Left ventricle myocardium superior (tissue), 1 donor: ENCODE data around the gene FOXN4. TPM values are rescaled to one million over a fixed set of nuclear protein-coding genes. Genes with fewer than 3 reads are reported as not detected.

ENCODE experiments used
- ATAC-seq: fragments of 200-7000 bp; cut with Tn5 transposase; one replicate; pipeline ENCODE4 v1.9.1; 2020; ENCODE audit warnings: mild to moderate bottlenecking, moderate library complexity
- DNase-seq: peaks from one replicate; pipeline ENCODE4 v3.0.0-alpha.2; 2020
- intact Hi-C: fragments of 100-400 bp; cut with micrococcal nuclease; formaldehyde crosslinking; loops from one replicate; pipeline ENCODE4 v1.11.0; 2022
- total RNA-seq: library from RNA; stranded (reverse); fragmentation: NEBNext Ultra II Directional; extraction: Animal tissue kit (Norgen Biotek cat#: 25700); gene quantifications from one replicate; pipeline ENCODE4 v1.2.1, GENCODE V29; 2021
- donor health status: DM: no; HTN: yes; CAD: no; lungs with severe emphysema.

Gene FOXN4
- total RNA-seq, 1 donor from 2014 or later, result not detected

DNA sequence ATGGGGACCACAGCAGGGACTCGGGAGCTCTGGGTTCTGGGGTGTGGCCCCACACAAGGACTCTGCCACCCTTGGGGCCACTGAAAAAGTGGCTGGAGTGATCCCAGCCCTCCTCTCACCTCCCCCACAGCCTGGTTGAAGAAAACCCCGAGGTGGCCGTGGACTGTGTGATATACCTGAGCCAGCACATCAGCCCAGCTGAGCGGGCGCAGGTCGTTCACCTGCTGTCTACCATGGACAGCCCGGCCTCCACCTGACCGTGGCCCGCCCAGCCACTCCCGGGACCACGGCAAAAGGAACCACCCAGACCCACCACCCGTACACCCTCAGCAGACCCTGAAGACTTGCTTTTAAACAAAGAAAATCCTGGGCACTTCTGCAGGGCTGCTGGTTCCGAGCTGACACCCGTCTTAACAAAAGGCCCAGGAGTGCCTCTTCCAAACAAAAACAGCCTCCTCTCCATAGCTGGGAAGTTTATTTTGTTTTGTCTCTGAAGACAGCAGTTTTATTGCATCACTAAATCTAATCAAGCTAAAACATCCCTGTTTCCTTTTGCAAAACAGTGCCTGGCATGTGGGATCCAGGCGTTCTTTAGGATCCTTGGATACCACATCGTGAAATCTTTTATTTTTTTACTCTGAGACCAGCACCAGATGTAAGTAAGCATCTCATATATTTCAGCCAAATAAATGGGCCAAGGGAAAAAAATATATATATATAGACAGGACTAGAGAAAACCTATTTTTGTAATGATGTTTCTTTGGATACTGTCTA lies 42.8 kb downstream of the FOXN4 start:
- ATAC-seq, result no peak
- no peak for DNase-seq
- intact Hi-C loops, result no loop called here

DNA sequence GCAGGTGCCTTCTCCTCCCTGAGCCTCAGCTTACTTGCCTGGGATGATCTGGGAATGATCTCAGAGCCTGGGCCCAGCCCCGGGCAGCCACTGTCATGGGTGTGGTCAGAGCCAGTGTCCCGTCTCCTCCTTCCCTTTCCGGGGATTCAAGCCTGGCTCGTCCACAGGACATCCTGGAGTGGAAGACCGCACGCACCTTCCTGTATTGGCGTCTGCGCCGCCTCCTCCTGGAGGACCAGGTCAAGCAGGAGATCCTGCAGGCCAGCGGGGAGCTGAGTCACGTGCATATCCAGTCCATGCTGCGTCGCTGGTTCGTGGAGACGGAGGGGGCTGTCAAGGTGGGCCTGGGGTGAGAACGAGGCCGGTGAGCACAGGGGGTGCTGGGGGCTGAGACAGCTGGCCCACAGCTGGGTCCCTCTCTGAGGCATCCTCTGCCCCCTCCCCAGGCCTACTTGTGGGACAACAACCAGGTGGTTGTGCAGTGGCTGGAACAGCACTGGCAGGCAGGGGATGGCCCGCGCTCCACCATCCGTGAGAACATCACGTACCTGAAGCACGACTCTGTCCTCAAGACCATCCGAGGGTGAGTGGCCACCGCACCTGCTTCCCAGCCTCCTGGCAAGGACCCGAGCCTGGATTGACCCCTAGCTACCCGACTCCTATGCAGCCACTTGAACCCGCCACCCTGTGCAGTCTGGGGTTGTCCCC lies 44.0 kb downstream of the FOXN4 start:
- DNase-seq (peak; percentile 47), ATAC-seq (peak; percentile 17)
- intact Hi-C loops, result loop anchor here (5.0 kb wide), 1 partner anchor 122 kb away; no protein-coding TSS in a partner anchor

DNA sequence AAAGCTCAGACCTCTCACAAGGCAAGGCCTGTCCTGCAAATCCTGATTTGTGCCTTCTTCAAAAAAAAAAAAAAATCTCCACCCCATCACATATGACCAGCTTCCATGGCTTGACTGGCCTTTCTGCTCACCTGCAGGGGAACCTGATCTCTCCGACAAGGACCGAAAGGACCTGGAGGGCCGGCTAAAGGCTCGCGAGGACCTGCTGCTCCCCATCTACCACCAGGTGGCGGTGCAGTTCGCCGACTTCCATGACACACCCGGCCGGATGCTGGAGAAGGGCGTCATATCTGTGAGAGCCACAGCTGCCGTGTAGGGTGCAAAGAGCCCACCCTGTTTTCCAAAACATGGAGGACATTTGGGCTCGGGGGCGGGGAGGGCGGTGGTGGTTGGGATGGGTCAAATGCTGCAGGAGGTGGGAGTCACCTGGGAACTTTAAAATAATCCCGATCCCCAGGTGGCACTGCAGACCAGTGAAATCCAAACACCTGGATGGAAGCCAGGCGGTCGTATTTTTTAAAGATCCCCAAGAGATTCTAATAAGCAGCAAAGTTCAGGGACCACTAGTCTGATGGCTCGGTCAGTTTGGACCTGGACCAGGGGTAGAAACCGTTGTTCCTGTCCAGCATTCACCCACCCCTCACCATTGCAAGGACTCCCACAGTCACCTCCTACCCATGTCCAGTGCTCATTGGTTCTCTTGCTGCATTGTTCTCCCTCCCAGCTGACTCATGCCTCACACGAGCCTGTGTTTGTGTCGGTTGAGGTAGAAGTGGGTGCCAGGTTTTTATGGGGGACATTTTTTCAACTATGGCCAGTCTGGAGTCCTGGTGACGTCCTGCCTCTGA lies 44.8 kb downstream of the FOXN4 start:
- DNase-seq (peak; percentile 85), ATAC-seq (peak; percentile 68)
- intact Hi-C loops, result loop anchor here (5.0 kb wide), 1 partner anchor 123 kb away; no protein-coding TSS in a partner anchor

DNA sequence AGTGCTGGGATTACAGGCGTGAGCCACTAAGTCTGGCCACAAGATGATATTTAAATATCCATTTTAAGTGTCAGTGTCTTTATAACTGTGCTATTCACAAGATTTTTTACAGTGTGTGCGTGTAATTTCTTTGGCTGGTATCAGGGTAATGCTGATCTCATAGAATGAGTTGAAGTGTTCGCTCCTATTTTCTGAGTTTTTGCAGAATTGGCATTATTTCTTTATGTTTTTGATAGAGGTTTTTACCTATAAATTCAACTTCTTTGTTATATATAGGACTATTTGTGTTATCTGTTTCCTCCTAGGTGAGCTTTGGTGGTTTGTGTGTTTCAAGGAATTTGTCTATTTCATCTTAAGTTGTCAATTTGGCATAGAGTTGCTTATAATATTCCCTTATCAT lies 45.6 kb downstream of the FOXN4 start:
- ATAC-seq, result no peak
- intact Hi-C loops, result loop anchor here (5.0 kb wide), 1 partner anchor 124 kb away; no protein-coding TSS in a partner anchor
- no peak for DNase-seq

DNA sequence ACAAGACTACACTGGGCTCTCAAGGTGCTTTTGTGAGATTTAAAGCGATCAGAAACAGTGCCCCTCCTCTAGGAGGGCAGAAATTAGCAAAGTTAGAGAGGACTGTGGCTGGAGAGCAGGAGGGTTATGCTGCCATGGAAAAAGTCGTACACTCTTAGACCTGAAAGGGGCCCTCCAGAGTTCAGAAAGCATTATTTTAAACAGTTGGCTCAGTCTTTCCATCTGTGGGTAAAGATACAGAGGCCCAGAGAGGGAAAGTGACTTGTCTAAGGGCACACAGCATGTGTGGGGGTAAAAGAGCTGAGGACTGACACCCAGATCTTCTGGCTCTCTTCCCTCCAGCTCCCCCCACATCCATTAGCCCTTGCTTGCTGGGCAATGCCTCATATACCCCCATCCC lies 47.1 kb downstream of the FOXN4 start:
- ATAC-seq, result no peak
- no peak for DNase-seq
- intact Hi-C loops, result loop anchor here (5.0 kb wide), 1 partner anchor 125 kb away; no protein-coding TSS in a partner anchor

DNA sequence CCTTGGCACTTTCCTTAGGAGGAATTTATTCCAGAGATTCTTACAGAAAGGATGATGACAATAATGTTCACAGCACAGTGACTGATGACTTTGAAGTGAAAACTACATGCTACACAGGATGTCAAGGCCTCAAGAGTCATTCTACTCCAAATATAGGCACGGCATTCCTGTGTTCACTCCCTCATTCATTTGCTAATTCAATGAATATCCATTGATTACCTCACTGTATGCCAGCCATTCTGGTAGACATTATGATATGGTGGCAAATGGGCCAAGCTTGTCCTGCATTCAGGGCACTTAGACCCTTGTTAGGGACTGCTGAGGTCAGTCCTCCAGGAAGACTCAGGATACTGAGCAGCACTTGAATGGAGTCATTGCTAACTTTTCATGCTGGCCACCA lies 48.0 kb downstream of the FOXN4 start:
- no peak for DNase-seq
- ATAC-seq, result no peak
- intact Hi-C loops, result loop anchor here (5.0 kb wide), 1 partner anchor 126 kb away; no protein-coding TSS in a partner anchor

DNA sequence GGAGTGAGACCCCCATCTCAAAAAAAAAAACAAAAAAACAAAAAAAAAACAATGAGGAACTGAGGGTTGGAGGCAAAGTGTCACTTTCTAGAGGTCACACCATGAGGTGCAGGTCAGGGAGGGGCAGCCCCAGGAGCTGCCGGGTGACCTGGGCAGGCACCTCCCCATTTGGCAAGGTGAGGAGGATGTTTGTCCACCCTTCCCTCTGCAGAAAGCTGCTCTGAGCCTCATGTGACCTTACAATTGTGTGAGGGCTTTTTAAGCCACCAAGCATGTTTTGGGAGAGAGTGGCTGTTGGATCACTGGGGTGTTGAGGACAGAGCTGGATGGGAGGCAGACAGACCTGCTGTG lies 49.6 kb downstream of the FOXN4 start:
- ATAC-seq (no peak), DNase-seq (no peak)
- intact Hi-C loops, result no loop called here

DNA sequence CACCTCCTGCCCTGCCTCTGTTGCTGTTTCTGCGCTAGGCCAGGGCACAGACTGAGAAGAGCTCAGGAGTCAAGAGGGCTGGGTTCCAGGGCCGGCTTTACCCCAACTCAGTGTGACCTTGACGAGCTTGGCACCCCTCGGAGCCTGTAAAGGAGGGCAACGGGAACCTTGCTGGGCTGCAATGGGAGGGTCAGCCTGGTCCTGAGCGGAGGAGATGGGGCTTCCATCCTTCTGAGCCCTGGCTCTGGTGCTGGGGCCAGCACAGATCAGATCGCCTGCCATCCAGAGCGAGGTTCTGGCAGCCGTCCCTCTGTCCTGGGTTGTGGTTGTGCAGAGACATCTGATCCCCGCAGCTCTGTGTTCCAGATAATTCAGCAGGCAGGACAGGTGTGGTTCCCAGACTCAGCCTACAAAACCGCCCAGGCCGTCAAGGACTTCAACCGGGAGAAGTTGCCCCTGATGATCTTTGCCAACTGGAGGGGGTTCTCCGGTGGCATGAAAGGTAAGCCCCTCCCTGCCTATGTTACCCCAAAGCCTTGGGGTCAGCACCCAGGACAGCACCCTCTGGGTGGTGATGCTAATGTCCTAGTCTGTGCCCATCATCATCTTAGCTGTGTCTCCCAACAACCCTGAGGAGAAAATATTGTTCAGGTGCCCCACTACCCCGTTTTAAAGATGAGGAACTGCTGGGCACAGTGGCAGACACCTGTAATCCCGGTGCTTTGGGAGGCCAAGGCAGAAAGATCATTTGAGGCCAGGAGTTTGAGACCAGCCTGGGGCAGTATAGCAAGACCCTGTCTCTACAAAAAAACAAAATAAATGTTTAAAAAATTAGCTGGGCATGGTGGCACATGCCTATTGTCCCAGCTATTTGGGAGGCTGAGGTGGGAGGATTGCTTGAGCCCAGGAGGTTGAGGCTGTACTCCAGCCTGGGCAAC lies 50.2 kb downstream of the FOXN4 start:
- intact Hi-C loops, result no loop called here
- ATAC-seq (peak; percentile 16), DNase-seq (no peak)

DNA sequence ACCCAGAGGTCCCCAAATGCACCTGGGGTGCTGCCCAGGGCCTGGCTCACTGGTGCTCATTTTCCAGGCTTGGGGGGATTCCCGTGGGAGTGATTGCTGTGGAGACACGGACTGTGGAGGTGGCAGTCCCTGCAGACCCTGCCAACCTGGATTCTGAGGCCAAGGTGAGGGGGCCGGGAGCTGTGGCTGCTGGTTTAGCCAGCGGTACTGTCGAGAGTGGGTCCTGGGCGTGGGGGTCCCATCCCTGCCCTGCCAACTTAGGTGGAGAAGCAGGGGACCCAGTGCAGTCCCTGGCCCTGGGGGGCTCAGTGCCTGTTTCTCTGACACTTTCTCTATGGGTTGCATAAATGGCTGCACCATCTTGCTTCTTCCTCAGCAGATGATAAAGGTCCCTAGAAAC lies 50.9 kb downstream of the FOXN4 start:
- no peak for ATAC-seq
- intact Hi-C loops, result no loop called here

DNA sequence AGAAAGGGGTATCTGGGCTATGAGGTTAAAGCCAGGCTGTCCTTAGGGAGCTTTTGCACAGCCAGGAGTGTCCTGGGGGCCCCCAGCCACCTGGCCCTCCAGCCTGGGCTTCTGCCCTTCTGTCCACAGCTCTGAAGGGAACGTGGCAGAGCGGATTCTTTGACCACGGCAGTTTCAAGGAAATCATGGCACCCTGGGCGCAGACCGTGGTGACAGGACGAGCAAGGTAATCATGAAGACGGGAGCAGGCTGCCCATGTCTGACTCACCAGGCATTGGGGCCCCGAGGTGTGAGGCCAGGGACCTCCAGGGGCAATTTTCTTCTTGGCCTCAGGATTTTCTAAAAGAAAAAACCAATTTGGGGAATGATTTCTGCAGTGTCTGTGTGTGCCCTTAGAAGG lies 53.1 kb downstream of the FOXN4 start:
- DNase-seq, result no peak
- ATAC-seq, result no peak
- intact Hi-C loops, result no loop called here

More for the DNA sequence above, 50.9 kb downstream of the FOXN4 start:
- no peak for DNase-seq

DNA sequence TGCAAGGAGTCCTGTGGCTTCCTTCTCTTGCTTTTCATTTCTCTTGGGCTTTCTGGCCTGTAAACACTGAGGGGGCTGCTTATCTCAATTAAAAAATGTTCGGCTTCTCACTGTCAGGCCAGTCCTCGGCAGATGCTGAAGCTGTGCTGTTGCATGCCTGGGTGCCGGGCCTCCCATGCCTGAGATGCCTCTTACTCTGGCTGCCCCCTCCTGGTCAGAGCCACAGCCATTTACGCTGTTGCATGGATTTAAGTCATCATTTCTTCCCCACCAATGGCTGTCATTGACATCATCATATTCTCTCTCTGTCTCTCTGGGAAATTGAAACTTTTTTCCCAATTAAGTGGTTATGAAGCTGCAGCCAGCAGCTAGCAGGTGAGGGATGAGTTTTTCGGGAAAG lies 53.7 kb downstream of the FOXN4 start:
- DNase-seq, result no peak
- intact Hi-C loops, result no loop called here
- ATAC-seq, result no peak

DNA sequence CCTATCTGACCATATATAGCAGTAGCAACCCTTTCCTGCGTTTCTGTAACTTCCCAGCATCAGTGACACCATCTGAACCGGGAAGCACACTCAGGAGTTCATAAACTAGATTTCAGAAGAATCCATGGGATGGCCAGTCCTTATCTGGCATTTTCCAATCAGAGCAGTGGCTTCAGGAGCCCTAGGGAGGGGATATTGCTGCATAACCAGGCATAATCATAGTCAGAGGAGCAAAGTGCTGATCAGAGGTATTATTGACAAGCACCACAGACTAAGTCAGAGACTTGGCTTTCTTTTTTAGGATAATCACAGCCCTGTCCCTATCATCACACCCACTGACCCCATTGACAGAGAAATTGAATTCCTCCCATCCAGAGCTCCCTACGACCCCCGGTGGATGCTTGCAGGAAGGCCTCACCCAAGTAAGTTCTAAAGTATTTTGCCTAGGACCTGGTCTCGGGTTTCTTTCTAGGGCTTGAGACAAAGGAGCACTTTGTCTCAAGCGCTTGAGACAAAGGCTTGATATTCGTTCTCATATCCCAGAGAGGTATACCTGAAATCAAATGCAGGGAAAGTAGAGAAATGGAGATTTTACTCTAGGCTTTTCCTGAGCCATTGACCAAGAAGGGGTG lies 55.1 kb downstream of the FOXN4 start:
- no peak for DNase-seq
- intact Hi-C loops, result no loop called here
- no peak for ATAC-seq

DNA sequence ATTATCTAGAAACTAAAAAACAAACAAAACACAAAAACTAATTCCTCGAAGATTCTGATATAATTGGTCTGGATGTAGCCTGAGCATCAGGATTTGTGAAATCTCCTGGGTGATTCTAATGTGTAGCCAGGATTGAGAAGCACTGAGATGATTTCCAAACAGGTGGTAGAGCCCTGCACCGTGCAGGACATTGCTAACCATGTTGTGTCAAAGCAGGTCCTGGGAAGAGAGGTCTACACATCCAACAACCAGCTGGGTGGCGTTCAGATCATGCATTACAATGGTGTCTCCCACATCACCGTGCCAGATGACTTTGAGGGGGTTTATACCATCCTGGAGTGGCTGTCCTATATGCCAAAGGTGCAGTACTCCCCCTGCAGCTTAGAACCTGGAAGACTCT lies 56.3 kb downstream of the FOXN4 start:
- intact Hi-C loops, result no loop called here
- no peak for DNase-seq
- ATAC-seq, result no peak

DNA sequence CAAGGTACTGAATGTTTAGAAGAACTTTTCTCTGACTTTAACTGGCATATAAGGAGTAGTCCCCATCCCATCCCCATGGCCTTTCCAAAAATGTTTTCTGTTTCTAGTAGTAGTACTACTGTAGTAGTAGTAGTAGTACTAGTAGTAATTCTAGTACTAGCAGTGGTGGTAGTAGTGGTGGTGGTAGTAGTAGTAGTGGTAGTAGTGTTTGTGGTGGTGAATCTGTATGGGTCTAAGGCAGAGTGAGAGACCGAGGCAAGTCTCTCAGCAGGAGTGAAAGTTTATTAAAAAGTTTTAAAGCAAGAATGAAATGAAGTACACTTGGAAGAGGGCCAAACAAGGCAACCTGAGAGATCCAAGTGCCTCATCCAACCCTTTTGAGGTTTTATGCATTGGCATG lies 58.6 kb downstream of the FOXN4 start:
- intact Hi-C loops, result no loop called here
- no peak for DNase-seq
- no peak for ATAC-seq

DNA sequence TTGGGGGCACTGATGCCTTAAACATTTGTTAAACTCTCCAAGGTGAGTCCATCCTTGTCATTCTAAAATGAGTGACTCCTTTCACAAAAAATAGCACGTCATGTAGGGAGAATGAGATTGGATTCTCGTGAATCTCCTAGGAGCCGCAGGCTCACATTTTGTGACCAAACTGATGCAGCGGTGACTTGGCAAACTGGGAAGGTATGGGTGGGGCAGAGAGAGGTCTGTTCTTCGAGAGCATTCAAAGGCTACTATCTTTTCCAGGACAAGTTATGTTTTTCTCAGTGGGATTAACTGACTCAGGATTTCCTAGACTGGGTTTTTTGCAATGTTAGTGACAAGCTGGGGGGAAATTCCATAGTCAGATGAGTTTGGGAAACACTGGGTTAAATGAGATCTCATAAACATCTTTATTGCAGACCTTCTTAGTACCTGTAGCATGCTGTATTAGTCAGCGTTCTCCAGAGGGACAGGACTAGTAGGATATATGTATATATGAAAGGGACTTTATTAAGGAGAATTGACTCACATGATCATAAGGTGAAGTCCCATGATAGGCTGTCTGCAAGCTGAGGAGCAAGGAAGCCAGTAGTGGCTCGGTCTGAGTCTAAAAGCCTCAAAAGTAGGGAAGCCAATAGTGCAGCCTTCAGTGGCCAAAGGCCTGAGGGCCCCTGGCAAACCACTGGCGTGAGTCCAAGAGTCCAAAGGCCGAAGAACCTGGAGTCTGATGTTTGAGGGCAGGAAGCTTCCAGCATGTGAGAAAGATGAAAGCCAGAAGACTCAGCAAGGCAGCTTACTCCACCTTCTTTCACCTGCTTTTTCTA lies 61.0 kb downstream of the FOXN4 start:
- intact Hi-C loops, result no loop called here
- DNase-seq (no peak), ATAC-seq (no peak)

DNA sequence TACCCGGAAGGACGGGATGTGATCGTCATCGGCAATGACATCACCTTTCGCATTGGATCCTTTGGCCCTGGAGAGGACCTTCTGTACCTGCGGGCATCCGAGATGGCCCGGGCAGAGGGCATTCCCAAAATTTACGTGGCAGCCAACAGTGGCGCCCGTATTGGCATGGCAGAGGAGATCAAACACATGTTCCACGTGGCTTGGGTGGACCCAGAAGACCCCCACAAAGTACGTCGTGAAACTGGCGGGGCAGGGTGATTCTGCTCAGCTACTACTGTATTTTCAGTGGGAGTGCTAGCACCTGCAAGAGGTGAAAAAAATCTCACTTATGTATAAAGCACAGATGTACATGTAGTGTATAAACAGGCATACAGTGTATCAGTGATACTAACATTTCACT lies 62.9 kb downstream of the FOXN4 start:
- intact Hi-C loops, result no loop called here
- no peak for ATAC-seq
- no peak for DNase-seq

DNA sequence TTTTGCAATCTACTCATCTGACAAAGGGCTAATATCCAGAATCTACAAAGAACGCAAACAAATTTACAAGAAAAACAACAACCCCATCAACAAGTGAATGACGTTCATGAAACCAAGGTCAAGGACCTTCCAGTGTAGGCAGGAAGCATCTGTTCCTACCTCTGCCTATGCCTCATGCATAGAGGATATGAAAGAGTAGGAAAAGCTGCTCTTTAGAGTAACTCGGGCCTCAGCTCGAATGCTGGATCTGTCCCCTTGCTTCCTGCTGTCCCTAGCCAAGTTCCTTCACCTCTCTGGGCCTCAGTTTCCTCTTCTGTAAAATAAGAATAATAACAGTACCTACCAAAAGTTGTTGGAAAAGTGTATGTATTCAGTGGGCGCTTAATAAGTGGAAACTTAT lies 65.0 kb downstream of the FOXN4 start:
- DNase-seq, result no peak
- ATAC-seq, result no peak
- intact Hi-C loops, result no loop called here
